HepG2 (cell line): Measurements from ENCODE around the gene SDC1. TPM values are rescaled to one million over a fixed set of nuclear protein-coding genes. Genes with fewer than 3 reads are reported as not detected.
A peak's percentile ranks its signal among the peaks of the same experiment; 100 is the strongest.

Experiments used
- ATAC-seq: fragments of 200-7000 bp; cut with Tn5 transposase; 3 replicates; pipeline ENCODE4 v1.9.1; 2020; ENCODE audit warnings: mild to moderate bottlenecking, moderate library complexity
- BruUV-seq: library from RNA; stranded (reverse); fragments of 400-500 nt; replicated peaks from 2 replicates; lab custom pipeline; 2021; lab: Mats Ljungman, UMichigan
- CTCF ChIA-PET: fragments of 300-600 bp; formaldehyde crosslinking; extraction: SDS; loops from one replicate; lab custom pipeline; 2021; ENCODE audit warnings: low total read pairs, inconsistent platforms, low intra/inter-chr PET ratio; lab: Yijun Ruan, JAX
- POLR2A ChIA-PET: fragments of 350-600 bp; sonication (Branson Sonifier 250); formaldehyde crosslinking; loops from one replicate; lab custom pipeline; 2020; ENCODE audit warnings: antibody characterized with exemption, inconsistent platforms; lab: Yijun Ruan, JAX
- DNase-seq: peaks from one replicate; pipeline ENCODE4 v3.0.0-alpha.2; 2015; ENCODE audit warnings: low spot score
- FAIRE-seq: peaks from 3 replicates; lab custom pipeline; 2011; peaks lifted over from hg19 to GRCh38; lab: Jason Lieb, UNC
- H2AFZ ChIP-seq: one replicate; pipeline ENCODE4 v1.6.1; 2011; ENCODE audit warnings: low read length, inconsistent platforms
- H3K27ac ChIP-seq: fragments of 300-600 bp; 3 replicates; pipeline ENCODE4 v1.8.0; 2011; ENCODE audit warnings: mixed run types, mild to moderate bottlenecking, mixed read lengths, low read length, inconsistent platforms; ENCODE audit not compliant: insufficient read depth; ENCODE audit errors: extremely low read length
- H3K27me3 ChIP-seq, 2 experiments: fragments of 200-600 bp in 1 of 2; 2 replicates in 1 of 2; 3 replicates in 1 of 2; pipeline versions ENCODE4 v1.6.0 to v1.8.0; 2011; ENCODE audit warnings: low read length in 2 of 2, mild to moderate bottlenecking in 2 of 2, moderate library complexity in 2 of 2, inconsistent platforms in 1 of 2; ENCODE audit not compliant: insufficient read depth in 2 of 2, control insufficient read depth in 1 of 2
- H3K36me3 ChIP-seq, 2 experiments: fragments of 200-600 bp in 1 of 2; replicated peaks in 1 of 2; 2 replicates in 1 of 2; 3 replicates in 1 of 2; pipeline versions ENCODE4 v1.5.1 to v1.8.0; 2011; ENCODE audit warnings: low read length in 2 of 2, inconsistent platforms in 1 of 2; ENCODE audit not compliant: insufficient read depth in 2 of 2, control insufficient read depth in 1 of 2
- H3K4me1 ChIP-seq: 2 replicates; pipeline ENCODE4 v1.5.1; 2012; ENCODE audit warnings: low read length, inconsistent platforms; ENCODE audit not compliant: insufficient read depth
- H3K4me2 ChIP-seq: 2 replicates; pipeline ENCODE4 v1.6.0; 2011; ENCODE audit warnings: low read depth, low read length, inconsistent platforms
- H3K4me3 ChIP-seq, 3 experiments: fragments of 200-600 bp in 1 of 3; sonication (generic), shearing (Covaris generic) in 1 of 3; replicated peaks in 1 of 3; 2 replicates each; pipeline ENCODE4 v1.5.1; 2011 to 2016; ENCODE audit warnings: low read length in 3 of 3, inconsistent platforms in 2 of 3, low read depth in 2 of 3, mild to moderate bottlenecking in 2 of 3, control low read depth in 1 of 3, mixed read lengths in 1 of 3; ENCODE audit not compliant: insufficient read depth in 1 of 3
- H3K79me2 ChIP-seq: one replicate; pipeline ENCODE4 v1.6.1; 2011; ENCODE audit warnings: low read length, inconsistent platforms; ENCODE audit not compliant: insufficient read depth
- H3K9ac ChIP-seq: 2 replicates; pipeline ENCODE4 v1.6.0; 2011; ENCODE audit warnings: mild to moderate bottlenecking, low read depth, low read length, inconsistent platforms; ENCODE audit not compliant: insufficient read depth
- H3K9me3 ChIP-seq: 2 replicates; pipeline ENCODE4 v1.5.1; 2012; ENCODE audit warnings: mild to moderate bottlenecking, low read length
- H4K20me1 ChIP-seq: 2 replicates; pipeline ENCODE4 v1.6.0; 2011; ENCODE audit warnings: inconsistent platforms, mild to moderate bottlenecking, low read length, moderate library complexity; ENCODE audit not compliant: insufficient read depth
- BRD4 ChIP-seq: sonication (generic); formaldehyde crosslinking; IDR thresholded peaks from 2 replicates; pipeline ENCODE4 v1.4.0; 2020; ENCODE audit warnings: missing genetic modification reagents
- GLI4 ChIP-seq: sonication (generic); formaldehyde crosslinking; IDR thresholded peaks from 2 replicates; pipeline ENCODE4 v1.5.1; 2020; ENCODE audit warnings: missing genetic modification reagents, mild to moderate bottlenecking, moderate library complexity, borderline replicate concordance
- HIVEP1 ChIP-seq: sonication (generic); formaldehyde crosslinking; IDR thresholded peaks from 2 replicates; pipeline ENCODE4 v1.4.0; 2020; ENCODE audit warnings: mild to moderate bottlenecking, missing genetic modification reagents
- MXD1 ChIP-seq: sonication (generic); formaldehyde crosslinking; IDR thresholded peaks from 2 replicates; pipeline ENCODE4 v1.4.0; 2020; ENCODE audit warnings: mild to moderate bottlenecking, missing genetic modification reagents
- NR2F2 ChIP-seq: IDR thresholded peaks from 2 replicates; pipeline ENCODE4 v1.6.1; 2012; ENCODE audit warnings: low read depth, inconsistent platforms, borderline replicate concordance
- NR2F6 ChIP-seq, 2 experiments: IDR thresholded peaks; 2 replicates each; pipeline ENCODE4 v1.6.1; 2016; ENCODE audit warnings: antibody characterized with exemption in 1 of 2, mild to moderate bottlenecking in 1 of 2
- REPIN1 ChIP-seq: sonication (generic); formaldehyde crosslinking; IDR thresholded peaks from 2 replicates; pipeline ENCODE4 v1.8.0; 2022; ENCODE audit warnings: missing genetic modification reagents, low read depth, mild to moderate bottlenecking, borderline replicate concordance
- SAP130 ChIP-seq: IDR thresholded peaks from 2 replicates; pipeline ENCODE4 v1.6.1; 2016; ENCODE audit warnings: low read depth
- SOX13 ChIP-seq, 3 experiments: fragments of 450-650 bp in 1 of 3; sonication (generic) in 1 of 3; formaldehyde crosslinking in 1 of 3; IDR thresholded peaks in 2 of 3; conservative IDR thresholded peaks in 1 of 3; 2 replicates each; pipeline versions ENCODE4 v1.5.0 to v1.6.1; 2016 to 2020; ENCODE audit warnings: antibody characterized with exemption in 1 of 3, mild to moderate bottlenecking in 1 of 3, missing compliant biosample characterization in 1 of 3, missing genetic modification reagents in 1 of 3, moderate library complexity in 1 of 3
- YY1 ChIP-seq: IDR thresholded peaks from 2 replicates; pipeline ENCODE4 v1.6.1; 2011; ENCODE audit warnings: low read length, low read depth, moderate library complexity, mild to moderate bottlenecking; ENCODE audit not compliant: insufficient read depth, insufficient replicate concordance
- ZNF235 ChIP-seq: sonication (generic); formaldehyde crosslinking; IDR thresholded peaks from 2 replicates; pipeline ENCODE4 v1.8.1; 2023; ENCODE audit warnings: mild to moderate bottlenecking, missing genetic modification reagents, borderline replicate concordance
- ZNF816 ChIP-seq: sonication (generic); formaldehyde crosslinking; IDR thresholded peaks from 2 replicates; pipeline ENCODE4 v1.8.0; 2022; ENCODE audit warnings: missing genetic modification reagents, mild to moderate bottlenecking, borderline replicate concordance
- WGBS: methylation state at CpG from one replicate; pipeline ENCODE4 v1.1.6; 2017; ENCODE audit warnings: low lambda C conversion rate; 5-methylcytosine and 5-hydroxymethylcytosine counted together
- in situ Hi-C: cut with HindIII; loops from 2 replicates; pipeline ENCODE4 v1.10.0; 2017; ENCODE audit warnings: low pct_unique_long_range_greater_than_20kb; ENCODE audit not compliant: extremely low pct_ligation_motif_present
- intact Hi-C: fragments of 100-400 bp; cut with micrococcal nuclease; formaldehyde crosslinking; loops from one replicate; pipeline ENCODE4 v1.10.0; 2022; ENCODE audit not compliant: unreplicated experiment
- polyA plus RNA-seq, 8 experiments: library from polyadenylated mRNA; depleted of rRNA in 3 of 8; stranded (reverse) in 7 of 8; unstranded in 1 of 8; fragments of >200 nt; fragmentation: Illumina TruSeq in 4 of 8; extraction: Trizol in 4 of 8; gene quantifications; 2 replicates each; pipeline versions ENCODE4 v1.2.1 to v1.2.3, GENCODE V29; 2011 to 2016; ENCODE audit warnings: low read depth in 4 of 8, missing spikeins in 1 of 8, mixed read lengths in 1 of 8; ENCODE audit not compliant: insufficient read depth in 1 of 8
- total RNA-seq, 5 experiments: library from RNA; depleted of rRNA; stranded (reverse); fragments of >200 nt; fragmentation: Illumina TruSeq; extraction: Trizol; gene quantifications; 2 replicates each; pipeline ENCODE4 v1.2.3, GENCODE V29; 2016; ENCODE audit warnings: low read depth in 1 of 5
- TF ChIP-seq, protein P1 (sequence below): sonication (generic); formaldehyde crosslinking; IDR thresholded peaks from 2 replicates; pipeline ENCODE4 v1.5.1; 2020; ENCODE audit warnings: mild to moderate bottlenecking, moderate library complexity, missing genetic modification reagents

Gene SDC1
- total and polyA plus RNA-seq, 2 of the 13 experiments (the other 11 are each of a cell fraction or from before 2014, with no cell fraction given): 108 to 119 TPM

DNA sequence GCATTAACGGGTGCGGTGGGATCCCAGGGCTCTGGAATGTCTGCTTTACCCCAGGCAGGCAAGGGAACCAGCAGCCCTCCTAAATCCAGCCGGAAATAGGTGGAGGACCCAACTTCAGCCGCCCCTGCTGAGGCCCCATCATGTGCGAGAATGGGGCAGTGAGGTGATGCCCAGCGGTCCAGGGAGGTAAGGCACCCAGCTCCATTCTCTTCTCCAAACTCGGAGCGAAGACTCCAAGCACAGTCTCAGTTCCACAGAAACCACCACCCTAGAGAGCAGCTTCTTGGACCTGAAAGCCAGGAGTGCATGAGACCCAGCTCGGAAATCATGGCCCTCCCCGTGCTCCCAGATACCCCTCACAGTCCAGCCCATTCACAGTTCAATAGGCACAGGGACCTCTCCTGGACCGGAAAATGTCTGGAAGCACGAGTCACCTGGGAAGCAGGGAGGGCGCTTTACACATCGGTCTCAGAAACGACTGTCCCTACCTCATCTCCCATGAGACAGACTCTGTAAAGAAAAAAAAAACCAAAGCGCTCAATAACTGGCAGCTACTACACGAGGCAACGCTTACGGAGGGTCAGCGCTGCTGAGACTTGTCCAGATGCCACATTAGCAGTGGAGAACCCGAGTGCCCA, 2.0 kb downstream of the SDC1 start (continued):
- TF ChIP-seq BRD4 (CRISPR knock-in tag): 0 out of 2 replicates have a peak, but pooled peaks have one; percentile 28
- peak; percentile 74 for TF ChIP-seq REPIN1 (CRISPR knock-in tag)
- no peak for TF ChIP-seq NR2F6 (IDR thresholded peaks at IDR 0.05)
- no peak for TF ChIP-seq NR2F6 (CRISPR knock-in tag; IDR thresholded peaks at IDR 0.05)
- TF ChIP-seq, all 625 proteins: peak for 58

DNA sequence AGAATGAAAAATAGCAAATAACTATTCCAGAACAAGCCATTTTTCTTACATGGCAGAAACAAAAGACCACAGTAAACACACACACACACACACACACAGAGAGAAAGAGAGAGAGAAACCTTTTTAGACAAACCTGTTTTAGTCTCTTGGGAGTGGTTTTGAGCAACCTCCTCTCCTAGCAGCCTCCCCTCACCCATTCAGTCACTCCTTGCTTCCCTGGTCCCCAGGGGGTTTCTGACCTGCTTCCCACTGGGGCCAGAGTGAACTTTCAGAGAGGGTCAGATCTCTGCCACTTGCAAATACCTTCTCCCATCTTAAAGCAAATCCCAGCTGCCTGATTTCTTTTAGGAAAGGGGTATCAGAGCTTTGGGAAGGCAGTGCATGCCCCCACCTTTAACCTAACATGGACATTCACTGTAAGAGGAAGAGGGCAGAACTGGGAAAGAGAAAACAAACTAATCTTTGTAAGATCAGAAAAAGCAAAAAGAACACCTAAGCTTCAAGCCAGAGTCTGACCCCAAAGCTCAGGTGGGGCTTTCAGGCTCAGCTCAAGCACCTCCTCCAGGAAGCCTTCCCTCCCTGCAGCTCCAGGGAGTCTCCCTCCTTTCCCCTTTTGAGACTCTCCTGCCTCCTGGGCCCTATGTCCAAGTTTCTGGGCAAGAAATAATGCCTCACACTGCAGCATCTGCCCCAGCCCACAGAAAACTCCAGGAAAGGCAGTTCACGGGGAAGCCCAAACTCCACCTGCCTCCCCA, 2.7 kb downstream of the SDC1 start:
- Histone ChIP-seq H3K9ac (no peak overlapping the region), H3K4me3 (peak overlapping the region in 1 of 3 experiments; percentile 81; a peak in 1 of 6 replicates), H3K27me3 (no peaks in the 10 kb centered on the region), H3K4me2 (peak overlapping the region; percentile 93), H3K9me3 (no peaks in the 10 kb centered on the region), H3K4me1 (peaks cover 72% of the 10 kb centered on the region), H3K27ac (peak overlapping the region; percentile 6), H4K20me1 (no peaks in the 10 kb centered on the region), H2AFZ (no peak overlapping the region), H3K36me3 (peaks cover 0 to 2% of the 10 kb centered on the region in 2 experiments; a peak in 2 of 5 replicates), H3K79me2 (peaks cover 59% of the 10 kb centered on the region)
- FAIRE-seq (no peak), DNase-seq (no peak), ATAC-seq (no peak)
- POLR2A ChIA-PET: interaction anchor here (1.4 to 6.4 kb wide), 8 partner anchors 8 to 43 kb away, joined by 4 to 94 read pairs (median 34); no protein-coding TSS in a partner anchor
- intact Hi-C loops: no loop called here
- no TSS peak for BruUV-seq
- in situ Hi-C loops: loop anchor here (5.0 kb wide), 1 partner anchor 35 kb away; no protein-coding TSS in a partner anchor
- 100% methylated on average over 1 of the region's 1 CpG for WGBS
- CTCF ChIA-PET: no interaction called here
- TF ChIP-seq, protein P1, sequence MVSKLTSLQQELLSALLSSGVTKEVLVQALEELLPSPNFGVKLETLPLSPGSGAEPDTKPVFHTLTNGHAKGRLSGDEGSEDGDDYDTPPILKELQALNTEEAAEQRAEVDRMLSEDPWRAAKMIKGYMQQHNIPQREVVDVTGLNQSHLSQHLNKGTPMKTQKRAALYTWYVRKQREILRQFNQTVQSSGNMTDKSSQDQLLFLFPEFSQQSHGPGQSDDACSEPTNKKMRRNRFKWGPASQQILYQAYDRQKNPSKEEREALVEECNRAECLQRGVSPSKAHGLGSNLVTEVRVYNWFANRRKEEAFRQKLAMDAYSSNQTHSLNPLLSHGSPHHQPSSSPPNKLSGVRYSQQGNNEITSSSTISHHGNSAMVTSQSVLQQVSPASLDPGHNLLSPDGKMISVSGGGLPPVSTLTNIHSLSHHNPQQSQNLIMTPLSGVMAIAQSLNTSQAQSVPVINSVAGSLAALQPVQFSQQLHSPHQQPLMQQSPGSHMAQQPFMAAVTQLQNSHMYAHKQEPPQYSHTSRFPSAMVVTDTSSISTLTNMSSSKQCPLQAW: 0 out of 2 replicates have a peak, but pooled peaks have one; percentile 15
- TF ChIP-seq ZNF816 (CRISPR knock-in tag) (no peak), YY1 (no peak), SAP130 (CRISPR knock-in tag) (0 out of 2 replicates have a peak, but pooled peaks have one; percentile 15), MXD1 (CRISPR knock-in tag) (0 out of 2 replicates have a peak, but pooled peaks have one; percentile 22), SOX13 (IDR thresholded peaks at IDR 0.05) (no peak), SOX13 (CRISPR knock-in tag; conservative IDR thresholded peaks at IDR 0.05 in 1 of 2, IDR thresholded peaks at IDR 0.05 in 1 of 2) (0 out of 4 replicates have a peak, but pooled peaks of 1 of the 2 experiments have one; percentile 17), ZNF235 (CRISPR knock-in tag) (peak; percentile 56; the same call in 1 of the 2 replicates), GLI4 (peak; percentile 21; the same call in 1 of the 2 replicates), HIVEP1 (CRISPR knock-in tag) (peak; percentile 10; the same call in 1 of the 2 replicates), NR2F2 (0 out of 2 replicates have a peak, but pooled peaks have one; percentile 0)
